Stimulated activated CD4-positive, alpha-beta T cell treated with anti-CD3 and anti-CD28 coated beads, Interleukin-1b, Interleukin-23, amount 100 ng/mL, for 24 hours (primary cell): ENCODE results near the gene KLK5.

Experiments used
- DNase-seq, 4 experiments: peaks; one replicate each; pipeline ENCODE4 v3.0.0-alpha.2; 2020; ENCODE audit warnings: low read depth in 4 of 4, low spot score in 1 of 4

KLK5 gene

GRCh38 chr19:50969413-50969760 lies 16.5 kb upstream of the KLK5 start, which contains the start of gene KLK6:
Gene KLK6, minus strand, starts transcription at chr19:50969591. Its CDS starts 1,487 bp downstream, at chr19:50968104.
- DNase-seq = no peak

- no peak for DNase-seq
Observed at GRCh38 chr19:50968716-50969412, 16.0 kb upstream of the KLK5 start.

GRCh38 chr19:50967929-50968715 lies 15.3 kb upstream of the KLK5 start:
- DNase-seq = no peak

GRCh38 chr19:50964266-50964665 lies 11.4 kb upstream of the KLK5 start:
- no peak for DNase-seq

- DNase-seq = no peak
Observed at GRCh38 chr19:50963381-50963780, 10.5 kb upstream of the KLK5 start.

GRCh38 chr19:50962245-50962644 lies 9.4 kb upstream of the KLK5 start:
- DNase-seq = no peak

- no peak for DNase-seq
Observed at GRCh38 chr19:50959731-50960500, 7.1 kb upstream of the KLK5 start.

- DNase-seq = no peak
Observed at GRCh38 chr19:50957587-50957986, 4.7 kb upstream of the KLK5 start.

GRCh38 chr19:50949861-50950260 lies 3.0 kb downstream of the KLK5 start:
- DNase-seq = no peak

- DNase-seq = no peak
Observed at GRCh38 chr19:50947123-50947522, 5.7 kb downstream of the KLK5 start.

GRCh38 chr19:50944795-50945194 lies 8.0 kb downstream of the KLK5 start:
- no peak for DNase-seq

GRCh38 chr19:50943074-50943828 lies 9.6 kb downstream of the KLK5 start:
- DNase-seq = no peak

- no peak for DNase-seq
Observed at GRCh38 chr19:50939596-50939995, 13.2 kb downstream of the KLK5 start.

- DNase-seq = no peak
Observed at GRCh38 chr19:50933640-50934039, 19.2 kb downstream of the KLK5 start.

GRCh38 chr19:50932690-50933083 lies 20.2 kb downstream of the KLK5 start:
- no peak for DNase-seq

- no peak for DNase-seq
Observed at GRCh38 chr19:50932018-50932689, 20.7 kb downstream of the KLK5 start.

- no peak for DNase-seq
Observed at GRCh38 chr19:50931023-50931422, 21.8 kb downstream of the KLK5 start.

GRCh38 chr19:50928831-50929230 lies 24.0 kb downstream of the KLK5 start:
- DNase-seq = no peak

GRCh38 chr19:50926144-50926543 lies 26.7 kb downstream of the KLK5 start:
- DNase-seq = no peak

GRCh38 chr19:50925734-50926133 lies 27.1 kb downstream of the KLK5 start:
- no peak for DNase-seq

- DNase-seq = no peak
Observed at GRCh38 chr19:50924586-50924985, 28.3 kb downstream of the KLK5 start.
